NCI-H1694 (cell line): ENCODE results near the gene PHC1.
"Not testable (repeated sequence)": the region's sequence is repeated elsewhere in the genome, so short reads cannot be mapped to it uniquely, and the experiment has no call there.

Experiments
- DNase-seq: peaks from one replicate; lab custom pipeline; 2025; lab: John Stamatoyannopoulos, UW

PHC1 gene

GRCh38 chr12:8914033-8914715 lies at the start of gene PHC1:
Gene PHC1 (plus strand): TSS chr12:8914509. CDS start chr12:8917678, 3,169 bp downstream.
- peak; percentile 40 for DNase-seq

GRCh38 chr12:8866429-8866828 lies 47.9 kb upstream of the PHC1 start:
- DNase-seq = no peak

- DNase-seq = no peak
Observed at GRCh38 chr12:8867009-8867408, 47.3 kb upstream of the PHC1 start.

DNA sequence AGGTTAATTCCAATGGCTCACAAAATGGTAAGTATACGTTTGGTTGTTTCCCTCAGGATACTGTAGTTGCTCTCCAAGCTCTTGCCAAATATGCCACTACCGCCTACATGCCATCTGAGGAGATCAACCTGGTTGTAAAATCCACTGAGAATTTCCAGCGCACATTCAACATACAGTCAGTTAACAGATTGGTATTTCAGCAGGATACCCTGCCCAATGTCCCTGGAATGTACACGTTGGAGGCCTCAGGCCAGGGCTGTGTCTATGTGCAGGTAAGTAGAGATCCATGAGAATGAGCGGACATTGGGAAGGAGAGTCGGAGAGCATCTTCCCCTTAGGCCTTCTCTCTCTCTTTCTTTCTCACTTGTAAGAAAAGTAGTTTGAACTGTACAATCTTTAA lies 46.5 kb upstream of the PHC1 start:
- no peak for DNase-seq

GRCh38 chr12:8870586-8870985 lies 43.7 kb upstream of the PHC1 start:
- no peak for DNase-seq

DNA sequence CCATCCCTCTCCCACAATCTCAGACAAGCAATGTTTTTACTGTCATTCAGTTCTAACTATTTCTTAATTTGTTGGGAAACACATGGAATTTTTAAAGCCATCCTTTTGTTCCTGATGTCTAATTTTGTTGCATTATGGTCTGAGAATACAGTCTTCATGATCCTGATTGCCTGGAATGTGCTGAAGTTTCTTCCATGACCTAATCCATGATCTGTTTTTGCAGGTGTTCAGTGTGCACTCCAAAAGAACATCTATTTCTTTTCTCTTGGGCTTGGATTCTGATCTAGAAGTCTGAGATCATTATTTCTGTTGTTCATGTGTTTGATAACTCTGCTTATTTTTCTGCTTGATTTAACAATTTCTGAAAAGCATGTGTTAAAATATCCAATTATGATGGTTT lies 43.2 kb upstream of the PHC1 start:
- DNase-seq = no peak

- no peak for DNase-seq
Observed at GRCh38 chr12:8876887-8877286, 37.4 kb upstream of the PHC1 start.

DNA sequence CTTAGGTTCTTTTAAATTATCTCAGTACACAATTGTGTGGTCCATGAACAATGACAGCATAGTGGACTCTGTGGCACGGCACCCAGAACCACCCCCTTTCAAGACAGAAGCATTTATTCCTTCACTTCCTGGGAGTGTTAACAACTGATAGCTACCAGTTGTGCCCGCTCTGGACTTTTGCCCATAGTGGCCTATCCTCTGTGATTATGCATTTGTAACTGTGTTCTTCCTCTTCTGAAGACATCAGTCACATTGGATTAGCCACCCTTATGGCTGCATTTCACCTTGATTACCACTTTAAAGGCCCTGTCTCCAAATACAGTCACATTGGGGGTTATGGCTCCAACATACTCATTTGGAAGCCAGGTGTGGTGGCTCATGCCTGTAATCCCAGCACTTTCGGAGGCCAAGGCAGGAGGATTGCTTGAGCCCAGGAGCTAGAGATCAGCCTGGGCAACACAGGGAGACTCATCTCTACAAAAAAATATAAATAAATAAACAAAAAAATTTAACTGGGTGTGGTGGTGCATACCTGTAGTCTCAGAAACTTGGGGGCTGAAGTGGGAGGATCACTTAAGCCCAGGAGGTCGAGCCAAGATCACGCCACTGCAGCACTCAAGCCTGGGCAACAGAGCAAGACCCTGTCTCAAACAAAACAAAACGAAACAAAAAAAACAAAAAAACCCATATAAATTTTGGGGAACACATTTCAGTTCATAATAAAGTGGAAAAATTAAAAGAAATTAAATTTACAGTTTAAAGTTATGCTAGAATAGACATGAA lies 27.6 kb upstream of the PHC1 start:
- no peak for DNase-seq

DNA sequence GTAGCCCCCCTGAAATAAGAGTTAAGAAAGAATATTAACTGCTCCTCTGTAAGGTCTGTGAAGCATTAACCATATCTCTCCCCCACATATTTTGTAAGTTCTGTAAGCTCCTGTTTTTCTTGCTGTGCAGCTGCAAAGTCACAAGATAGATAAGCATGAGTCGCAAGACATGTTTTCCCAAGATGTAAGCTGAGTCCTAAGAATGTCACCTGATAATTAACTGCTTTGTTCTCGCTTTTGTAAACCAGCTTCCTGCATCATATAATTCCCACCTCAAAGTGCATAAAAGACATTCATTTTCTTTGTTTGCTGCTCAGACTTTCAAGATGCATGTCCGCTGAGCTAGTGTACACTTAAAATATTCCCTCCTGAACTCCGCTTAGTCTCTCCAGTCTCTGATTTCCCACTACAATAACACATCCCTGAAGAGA lies 27.0 kb upstream of the PHC1 start:
- no peak for DNase-seq

- DNase-seq = peak; percentile 36
Observed at GRCh38 chr12:8890313-8891085, 23.8 kb upstream of the PHC1 start.

DNA sequence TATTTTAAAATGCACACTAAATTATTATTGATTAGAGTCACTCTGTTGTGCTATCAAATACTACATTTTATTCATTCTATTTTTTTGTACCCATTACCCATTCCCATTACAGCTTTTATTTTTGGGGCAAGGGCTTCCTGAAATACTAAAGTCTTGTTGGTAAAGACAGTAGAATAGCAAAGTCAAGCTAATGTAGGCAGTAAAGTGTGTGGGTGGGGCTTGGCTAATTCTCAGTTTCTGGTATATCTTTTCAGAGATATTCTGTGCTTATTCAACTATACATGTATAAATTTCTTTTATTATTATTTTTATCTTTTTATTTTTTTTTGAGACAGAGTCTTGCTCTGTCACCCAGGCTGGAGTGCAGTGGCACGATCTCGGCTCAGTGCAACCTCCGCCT lies 22.3 kb upstream of the PHC1 start:
- DNase-seq = no peak

- DNase-seq = no peak
Observed at GRCh38 chr12:8894378-8894777, 19.9 kb upstream of the PHC1 start.

GRCh38 chr12:8894986-8895385 lies 19.3 kb upstream of the PHC1 start:
- DNase-seq = no peak

GRCh38 chr12:8897081-8897480 lies 17.2 kb upstream of the PHC1 start:
- no peak for DNase-seq

- DNase-seq = no peak
Observed at GRCh38 chr12:8899830-8900229, 14.5 kb upstream of the PHC1 start.

DNA sequence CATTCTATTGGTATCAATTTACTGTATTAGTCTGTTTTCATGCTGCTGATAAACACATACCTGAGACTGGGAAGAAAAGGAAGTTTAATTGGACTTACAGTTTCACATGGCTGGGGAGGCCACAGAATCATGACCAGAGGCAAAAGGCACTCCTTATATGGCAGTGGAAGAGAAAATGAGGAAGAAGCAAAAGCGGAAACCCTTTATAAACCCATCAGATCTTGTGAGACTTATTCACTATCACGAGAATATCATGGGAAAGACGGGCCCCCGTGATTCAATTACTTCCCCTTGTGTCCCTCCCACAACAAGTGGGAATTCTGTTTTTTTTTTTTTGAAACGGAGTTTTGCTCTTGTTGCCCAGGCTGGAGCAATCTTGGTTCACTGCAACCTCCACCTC lies 11.6 kb upstream of the PHC1 start:
- not testable (repeated sequence) for DNase-seq

DNA sequence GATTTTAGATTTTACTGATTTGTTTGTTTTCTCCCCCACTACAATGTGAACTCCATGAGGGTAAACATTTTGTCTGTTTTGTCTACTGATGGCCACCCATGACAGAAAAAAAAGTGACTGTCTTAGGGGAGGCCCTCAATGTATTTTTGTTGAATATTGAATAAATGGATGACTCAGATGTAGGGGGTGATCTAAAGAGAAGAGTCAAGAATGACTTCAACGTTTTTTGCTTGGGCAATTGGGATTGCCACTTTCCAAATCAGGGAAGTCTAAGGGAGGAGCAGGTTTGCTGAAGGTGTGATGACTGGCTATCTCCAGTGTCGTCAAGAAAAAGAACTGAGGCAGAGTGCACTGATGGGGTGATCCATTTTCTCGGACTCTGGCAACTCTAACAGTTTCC lies 10.7 kb upstream of the PHC1 start:
- DNase-seq = no peak

DNA sequence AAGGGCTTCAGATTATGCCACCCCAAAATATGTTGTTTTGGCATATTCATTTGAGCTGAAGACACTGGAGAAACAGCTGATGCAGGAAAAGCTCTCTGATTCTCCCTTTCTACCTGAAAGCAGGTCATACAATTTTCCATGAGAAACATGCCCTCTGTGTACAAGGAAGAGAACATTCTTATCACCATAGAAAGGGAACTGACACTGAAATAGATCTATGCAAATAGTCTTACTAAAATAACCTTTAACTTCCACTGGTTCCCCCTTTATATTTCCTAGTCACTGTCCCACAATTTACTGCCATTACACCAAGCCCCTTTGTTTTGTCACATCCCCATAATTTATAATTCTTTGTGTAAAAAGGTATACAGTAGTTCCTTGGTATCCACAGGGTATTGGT lies 9.6 kb upstream of the PHC1 start:
- no peak for DNase-seq

GRCh38 chr12:8905546-8905945 lies 8.8 kb upstream of the PHC1 start:
- no peak for DNase-seq

- DNase-seq = no peak
Observed at GRCh38 chr12:8906266-8907180, 7.8 kb upstream of the PHC1 start.

DNA sequence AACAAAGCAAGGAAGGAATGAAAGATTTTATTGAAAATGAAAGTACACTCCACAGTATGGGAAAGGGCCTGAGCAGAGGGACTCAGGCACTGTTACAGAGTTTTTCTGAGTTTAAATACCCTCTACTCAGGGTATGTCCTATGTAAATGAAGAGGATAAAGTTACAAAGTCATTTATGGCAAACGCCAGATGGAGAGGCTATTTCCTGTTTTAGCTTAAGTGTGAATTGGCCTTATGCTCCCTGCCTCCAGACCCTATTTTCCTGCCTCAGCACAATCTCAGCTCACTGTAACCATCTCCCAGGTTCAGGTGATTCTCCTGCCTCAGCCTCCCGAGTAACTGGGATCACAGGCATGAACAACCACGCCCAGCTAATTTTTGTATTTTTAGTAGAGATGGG lies 6.8 kb upstream of the PHC1 start:
- DNase-seq = no peak

- no peak for DNase-seq
Observed at GRCh38 chr12:8909752-8910151, 4.6 kb upstream of the PHC1 start.
